ENCODE data around the gene SYMPK.
A peak's percentile ranks its signal among the peaks of the same experiment; 100 is the strongest.
"Not testable (repeated sequence)": the region's sequence is repeated elsewhere in the genome, so short reads cannot be mapped to it uniquely, and the experiment has no call there.

Gene SYMPK

DNA sequence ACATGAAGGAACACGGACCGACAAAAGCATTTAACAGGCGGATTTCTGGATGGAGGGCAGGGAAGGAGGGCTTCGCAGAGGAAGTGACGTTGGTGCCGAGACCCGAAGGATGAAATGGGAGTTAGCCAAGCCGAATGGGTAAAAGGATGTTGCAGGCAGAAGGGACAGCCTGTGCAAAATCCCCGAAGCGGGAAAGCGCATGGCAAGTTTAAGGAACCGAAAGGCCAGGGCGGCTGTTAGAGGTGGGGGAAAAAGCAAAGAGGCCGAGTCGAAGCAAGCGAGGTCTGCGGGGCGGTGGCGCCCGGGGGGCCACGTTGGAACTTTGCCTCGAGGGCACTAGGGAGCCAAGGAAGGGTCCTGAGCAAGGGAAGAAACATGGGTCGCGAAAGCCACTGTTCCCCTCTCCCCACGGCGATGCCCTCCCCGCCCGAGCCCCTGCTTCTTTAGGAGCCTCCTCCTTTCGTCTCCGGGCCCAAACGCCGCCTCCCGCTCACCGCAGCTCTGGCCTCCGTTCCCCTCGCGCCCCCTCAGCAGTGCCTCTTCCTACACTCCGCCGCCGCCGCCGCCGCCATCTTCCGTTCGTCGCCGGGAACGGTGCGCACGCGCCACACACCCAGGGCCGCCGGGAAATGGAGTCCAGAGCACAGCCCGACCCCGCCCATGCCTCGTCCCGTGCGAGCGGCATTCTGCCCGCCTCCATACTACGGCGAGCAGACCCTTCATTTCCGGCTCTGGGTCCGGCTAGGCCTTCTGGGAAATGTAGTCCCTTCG, at the start of gene SYMPK:
Gene SYMPK (minus strand): TSS at position 584 of the 771 bp plus-strand sequence. CDS start 8,652 bp downstream, outside the sequence.
- DNase-seq: peak; percentile 84

DNA sequence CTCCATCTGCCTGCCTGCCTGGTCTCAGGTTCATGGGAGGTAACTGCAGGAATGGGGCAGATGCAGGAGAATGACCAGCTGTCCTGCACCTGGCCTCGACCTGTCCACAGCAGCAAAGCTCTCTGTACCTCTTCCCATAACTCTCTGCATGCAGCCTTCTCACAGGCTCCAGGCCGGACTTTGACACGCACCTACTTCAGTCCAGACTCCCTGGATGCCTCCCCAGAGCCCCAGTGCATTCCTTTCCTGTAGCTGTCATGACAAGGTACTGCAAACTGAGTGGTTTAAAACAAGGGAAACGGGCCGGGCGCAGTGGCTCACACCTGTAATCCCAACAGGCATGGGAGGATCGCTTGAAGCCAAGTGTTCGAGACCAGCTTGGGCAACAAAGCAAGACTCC, 48.3 kb upstream of the SYMPK start:
- no peak for DNase-seq

DNA sequence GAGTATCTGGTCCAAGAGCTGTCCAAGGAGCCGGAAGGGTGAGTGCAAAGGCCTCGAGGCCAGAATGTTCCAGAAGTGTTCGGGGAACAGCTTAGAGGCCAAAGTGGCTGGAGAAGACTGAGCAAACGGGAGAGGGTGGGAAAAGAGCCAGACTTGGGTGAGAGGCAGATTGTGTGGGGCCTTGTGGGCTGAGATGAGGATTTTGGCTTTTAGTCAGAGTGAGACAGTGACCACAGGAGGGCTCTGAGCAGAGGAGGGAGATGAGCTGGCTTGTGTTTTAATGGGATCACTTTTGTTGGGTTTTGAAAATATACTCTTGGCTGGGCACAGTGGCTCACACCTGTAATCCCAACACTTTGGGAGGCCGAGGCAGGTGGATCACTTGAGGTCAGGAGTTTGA, 46.0 kb upstream of the SYMPK start:
- no peak for DNase-seq

DNA sequence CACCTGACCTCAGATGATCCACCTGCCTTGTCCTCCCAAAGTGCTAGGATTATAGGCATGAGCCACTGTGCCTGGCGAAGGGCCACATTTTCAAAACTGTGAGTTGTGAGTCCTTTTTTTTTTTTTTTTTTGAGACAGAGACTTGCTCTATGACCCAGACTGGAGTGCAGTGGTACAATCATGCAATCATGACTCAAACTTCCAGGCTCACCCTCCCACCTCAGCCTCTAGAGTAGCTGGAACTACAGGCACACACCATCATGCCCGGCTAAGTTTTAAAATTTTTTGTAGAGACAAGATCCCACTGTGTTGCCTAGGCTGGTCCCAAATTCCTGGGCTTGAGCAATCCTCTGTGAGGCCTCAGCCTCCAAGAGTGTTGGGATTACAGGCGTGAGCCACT, 43.3 kb upstream of the SYMPK start:
- DNase-seq: no peak

DNA sequence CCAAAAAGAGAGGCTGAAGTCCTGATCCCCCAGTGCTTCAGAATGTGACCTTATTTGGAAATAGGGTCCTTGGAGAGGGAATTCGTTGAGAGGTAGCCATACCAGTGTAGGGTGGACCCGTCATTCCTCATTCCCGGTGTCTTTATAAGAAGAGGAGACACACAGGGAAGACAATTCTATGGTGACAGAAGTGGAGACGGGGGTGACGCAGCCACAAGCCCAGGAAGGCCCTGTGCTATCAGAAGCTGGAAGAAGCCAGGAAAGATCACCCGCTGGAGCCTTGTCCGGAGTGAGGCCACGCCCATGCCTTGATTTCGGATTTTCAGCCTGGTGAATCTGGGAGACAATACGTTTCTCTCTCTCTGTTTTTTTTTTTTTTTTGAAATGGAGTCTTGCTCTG, 42.1 kb upstream of the SYMPK start:
- no peak for DNase-seq

DNA sequence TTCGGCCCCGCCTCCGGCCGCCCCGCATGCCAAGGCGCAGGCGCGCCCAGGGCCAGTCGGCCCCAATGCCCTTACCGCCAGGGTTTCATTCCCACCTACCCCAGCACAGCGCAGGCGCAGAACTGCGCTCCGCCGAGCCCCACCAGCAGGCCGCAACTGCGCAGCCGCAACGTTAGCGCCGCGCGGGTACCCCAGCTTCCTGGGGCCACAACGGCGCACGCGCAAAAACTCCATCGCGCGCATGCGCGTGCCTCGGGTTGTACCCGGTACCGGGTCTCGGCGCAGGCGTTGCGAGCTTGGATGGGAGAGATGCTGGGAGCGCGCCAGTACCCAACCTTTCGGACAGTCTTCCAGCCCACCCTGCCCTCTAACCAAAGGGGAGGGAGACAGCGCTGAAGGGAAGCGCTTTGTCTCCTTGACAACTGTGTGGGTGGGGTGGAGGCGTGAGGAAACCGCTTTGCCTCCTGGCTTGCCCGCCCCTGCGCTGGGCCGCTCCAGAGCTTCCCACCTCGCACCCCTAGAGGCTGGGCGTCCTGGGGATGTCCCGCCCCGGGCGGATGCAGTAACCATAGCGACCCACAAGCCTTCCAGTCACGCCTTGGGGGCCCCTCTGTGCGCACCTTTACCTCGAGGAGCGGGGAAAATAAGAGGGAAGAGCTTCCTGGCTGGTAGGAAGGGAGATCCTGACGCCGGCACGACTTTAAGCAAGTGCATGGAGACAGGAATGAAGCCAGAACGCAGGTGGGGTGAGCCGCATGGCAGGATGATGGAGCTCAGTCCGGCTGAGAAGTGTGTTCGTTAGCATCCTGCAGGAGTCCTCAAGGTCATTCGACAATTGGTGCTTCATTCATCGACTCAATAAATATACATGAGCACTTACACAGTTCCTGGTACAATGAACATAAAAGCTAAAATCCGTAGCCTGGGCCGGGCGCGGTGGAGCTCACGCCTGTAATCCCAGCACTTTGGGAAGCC, 40.0 kb upstream of the SYMPK start:
- DNase-seq: peak; percentile 43

DNA sequence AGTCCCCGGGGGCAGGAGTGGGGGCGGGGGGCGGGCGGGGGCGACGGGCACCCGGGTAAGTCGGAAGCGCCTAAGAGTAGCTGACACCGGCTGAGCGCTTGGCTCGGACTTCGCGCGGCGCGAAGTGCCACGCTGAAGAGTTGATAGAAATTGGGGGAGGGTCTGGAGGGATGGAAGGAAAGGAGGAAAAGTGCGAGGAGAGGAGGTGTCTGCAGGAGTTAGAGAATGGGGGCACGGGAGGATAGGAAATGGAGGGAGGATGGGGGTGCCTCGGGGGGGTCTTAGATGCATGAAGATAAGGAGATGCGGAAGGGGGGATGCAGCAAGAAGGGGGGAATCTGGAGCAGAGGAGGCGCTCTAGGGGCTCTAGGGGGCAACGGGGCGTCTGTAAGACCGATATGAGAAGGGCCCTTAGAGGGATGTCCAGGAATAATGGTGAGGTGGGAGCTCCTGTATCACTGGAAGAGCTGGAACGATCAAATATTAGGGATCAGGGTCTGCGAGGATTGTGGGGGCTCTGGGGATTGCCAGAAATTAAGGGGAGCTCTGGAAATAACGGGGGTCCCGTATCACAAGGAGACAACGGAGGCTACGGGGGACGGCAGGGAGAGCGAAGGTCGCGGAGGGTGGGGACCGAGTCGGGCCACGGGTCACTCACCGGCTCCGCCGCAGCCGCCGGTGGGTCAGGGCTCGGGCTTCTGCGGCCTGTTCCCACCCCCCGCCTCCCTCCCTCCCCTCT, 39.1 kb upstream of the SYMPK start, which contains the start of gene MYPOP:
Gene MYPOP (minus strand): TSS at position 702 of the 739 bp plus-strand sequence. CDS start 840 bp downstream, outside the sequence.
- no peak for DNase-seq

DNA sequence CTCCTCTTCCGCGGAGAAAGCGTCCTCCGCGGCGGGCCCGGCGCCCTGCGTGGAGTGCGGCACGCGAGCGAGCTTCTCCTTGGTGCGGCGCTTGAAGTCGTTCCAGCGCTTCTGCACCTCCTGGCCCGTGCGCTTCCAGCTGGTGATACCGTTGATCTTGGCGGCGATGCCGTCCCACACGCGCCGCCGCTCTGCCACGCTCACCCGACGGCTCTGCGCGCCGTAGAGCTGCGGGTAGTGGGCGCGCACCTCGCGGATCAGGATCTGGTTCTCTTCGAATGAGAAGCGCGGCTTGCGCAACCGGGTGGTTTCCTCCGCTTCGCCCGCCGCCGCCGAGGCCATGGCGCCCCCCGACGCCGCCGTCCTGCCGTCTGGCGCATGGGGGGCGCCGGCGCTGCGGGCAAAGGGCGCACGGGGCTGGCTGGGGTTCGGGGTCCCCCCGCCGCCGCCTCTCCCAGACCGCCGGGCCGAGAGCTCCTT, 38.5 kb upstream of the SYMPK start:
- DNase-seq: no peak

DNA sequence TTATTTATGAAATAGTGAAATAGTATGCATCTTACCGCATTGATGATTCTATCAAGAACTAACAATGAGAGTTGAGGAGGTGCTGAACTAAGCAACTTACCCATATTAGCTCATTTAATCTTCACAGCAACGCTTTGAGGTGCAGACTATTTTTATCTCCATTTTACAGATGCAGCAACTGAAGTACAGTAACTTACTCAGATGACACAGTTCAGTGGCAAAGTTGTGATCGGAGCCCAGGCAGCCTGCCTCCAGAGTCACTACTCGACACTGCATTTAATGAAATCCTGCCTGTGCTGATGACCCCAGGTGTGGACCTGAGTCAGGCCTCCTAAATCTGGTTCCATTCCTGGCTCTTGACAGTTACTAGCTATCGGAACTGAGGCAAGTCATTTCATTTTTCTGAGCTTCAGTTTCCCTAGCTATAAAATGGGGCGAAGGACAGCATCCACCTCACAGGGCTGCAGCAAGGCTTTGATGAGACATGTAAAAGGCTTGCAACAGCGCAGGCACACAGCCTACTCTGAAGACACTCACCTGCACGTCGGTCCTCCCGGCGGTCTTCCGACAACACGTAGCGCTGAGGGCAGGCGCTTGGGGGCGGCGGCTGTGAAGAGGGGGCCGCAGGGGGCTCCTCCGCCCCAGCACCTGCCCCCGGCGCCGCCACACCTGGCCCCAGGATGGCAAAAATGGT, 37.9 kb upstream of the SYMPK start:
- DNase-seq: no peak

DNA sequence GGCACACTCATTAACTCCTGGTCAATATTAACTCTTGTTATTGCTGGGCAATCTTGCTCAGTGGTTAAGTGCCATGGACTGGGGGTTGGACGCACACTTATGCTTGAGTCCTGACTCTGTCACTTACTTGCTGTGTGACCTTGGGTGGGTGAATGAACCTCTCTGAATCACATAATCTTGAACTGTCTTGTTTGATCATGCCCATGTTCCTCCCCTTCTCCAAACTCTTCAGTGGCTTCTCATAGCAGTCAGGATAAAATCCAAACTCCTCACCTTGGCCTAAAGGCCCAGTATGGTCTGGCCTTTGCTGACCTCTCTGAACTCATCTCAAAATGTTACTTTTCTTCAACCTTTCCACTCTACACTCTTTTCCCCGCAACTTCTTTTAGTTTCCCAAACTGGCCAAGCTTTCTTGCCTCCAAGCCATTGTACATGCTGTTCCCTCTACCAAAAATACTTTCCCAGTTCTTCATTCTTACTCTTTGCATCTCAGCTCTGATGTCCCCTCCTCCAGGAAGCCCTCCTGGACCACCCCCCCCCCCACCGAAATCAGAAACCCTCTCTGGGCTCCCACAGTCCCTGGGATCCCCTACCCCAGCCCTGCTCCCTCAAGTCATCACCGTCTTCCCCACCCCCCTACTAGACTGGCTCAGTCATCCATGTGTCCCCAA, 37.1 kb upstream of the SYMPK start:
- no peak for DNase-seq

DNA sequence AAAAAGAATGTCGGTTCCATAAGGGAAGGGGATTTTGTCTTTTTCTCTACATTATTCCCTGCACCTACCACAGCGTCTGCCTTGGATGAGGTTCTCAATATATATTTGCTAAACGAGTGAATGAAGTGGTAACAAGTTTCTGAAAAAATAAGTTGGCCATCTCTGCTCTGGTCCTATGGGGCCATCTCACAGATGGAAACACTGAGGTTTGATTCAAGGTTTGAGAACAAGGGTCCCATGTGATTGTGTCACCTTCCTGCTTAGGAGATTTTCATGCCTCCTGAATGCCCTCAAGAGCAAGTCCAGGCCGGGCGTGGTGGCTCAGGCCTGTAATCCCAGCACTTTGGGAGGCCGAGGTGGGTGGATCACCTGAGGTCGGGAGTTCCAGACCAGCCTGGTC, 36.3 kb upstream of the SYMPK start:
- DNase-seq: no peak

DNA sequence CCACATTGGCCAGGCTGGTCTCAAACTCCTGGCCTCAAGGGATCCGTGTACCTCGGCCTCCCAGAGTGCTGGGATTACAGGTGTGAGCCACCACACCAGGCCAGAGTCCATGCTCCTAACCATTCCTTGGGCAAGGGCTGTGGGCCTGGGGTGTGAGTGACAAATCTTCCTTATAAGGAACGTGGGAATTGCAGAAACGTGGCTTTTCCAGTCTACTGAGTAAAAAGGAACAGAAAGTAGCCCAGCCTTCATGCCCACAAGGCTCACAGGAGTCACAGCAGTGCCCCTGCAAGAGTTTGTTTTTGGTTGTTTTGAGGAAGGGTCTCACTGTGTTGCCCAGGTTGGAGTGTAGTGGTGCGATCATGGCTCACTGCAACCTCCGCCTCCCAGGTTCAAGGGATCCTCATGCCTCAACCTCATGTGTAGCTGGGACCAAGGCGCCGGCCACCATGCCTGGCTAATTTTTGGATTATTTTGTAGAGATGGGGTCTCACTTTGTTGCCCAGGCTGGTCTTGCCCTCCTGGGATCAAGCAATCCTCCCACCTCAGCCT, 34.4 kb upstream of the SYMPK start:
- DNase-seq: no peak

DNA sequence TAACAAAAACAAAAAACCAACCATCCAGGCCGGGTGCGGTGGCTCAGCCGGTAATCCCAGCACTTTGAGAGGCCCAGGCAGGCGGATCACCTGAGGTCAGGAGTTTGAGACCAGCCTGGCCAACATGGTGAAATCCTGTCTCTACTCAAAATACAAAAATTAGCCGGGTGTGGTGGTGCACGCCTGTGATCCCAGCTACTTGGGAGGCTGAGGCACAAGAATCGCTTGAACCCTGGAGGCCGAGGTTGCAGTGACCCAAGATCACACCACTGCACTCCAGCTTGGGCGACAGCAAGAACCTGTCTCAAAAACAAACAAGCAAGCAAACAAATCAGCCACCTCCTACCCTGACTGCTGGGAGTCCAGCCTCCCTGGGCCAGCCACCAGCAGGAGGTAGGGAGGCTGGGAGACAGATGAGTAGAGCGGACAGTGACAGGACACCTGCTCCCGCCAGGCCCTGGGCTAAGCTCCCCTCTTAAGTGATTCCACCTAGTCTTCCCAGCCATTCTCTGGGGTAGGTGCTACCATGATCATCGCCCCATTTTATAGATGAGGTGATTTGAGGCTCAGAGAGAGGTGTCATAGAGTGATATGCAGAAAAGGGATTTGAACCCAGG, 33.1 kb upstream of the SYMPK start:
- DNase-seq: not testable (repeated sequence)

DNA sequence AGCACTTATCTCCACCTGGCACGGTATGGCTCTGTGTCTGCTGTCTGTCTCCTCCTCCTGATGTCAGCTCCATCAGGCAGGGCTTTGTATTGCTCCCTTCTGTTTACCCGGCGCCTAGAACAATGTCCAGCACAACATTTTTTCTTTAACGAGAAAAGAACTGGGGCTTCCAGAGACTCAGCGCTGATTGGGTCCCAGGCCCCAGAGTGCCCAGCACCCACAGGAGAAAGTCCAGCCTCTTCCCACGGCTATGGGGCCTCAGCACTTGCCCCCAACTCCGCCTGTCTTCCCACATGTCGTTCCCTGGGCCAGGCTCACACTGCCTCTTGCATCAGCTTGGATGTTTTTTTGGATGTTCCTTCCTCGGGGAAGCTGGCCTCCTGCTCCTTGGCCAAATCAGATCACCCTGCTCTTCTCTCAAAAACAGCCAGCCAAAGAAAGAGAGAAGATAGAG, 32.6 kb upstream of the SYMPK start:
- no peak for DNase-seq

DNA sequence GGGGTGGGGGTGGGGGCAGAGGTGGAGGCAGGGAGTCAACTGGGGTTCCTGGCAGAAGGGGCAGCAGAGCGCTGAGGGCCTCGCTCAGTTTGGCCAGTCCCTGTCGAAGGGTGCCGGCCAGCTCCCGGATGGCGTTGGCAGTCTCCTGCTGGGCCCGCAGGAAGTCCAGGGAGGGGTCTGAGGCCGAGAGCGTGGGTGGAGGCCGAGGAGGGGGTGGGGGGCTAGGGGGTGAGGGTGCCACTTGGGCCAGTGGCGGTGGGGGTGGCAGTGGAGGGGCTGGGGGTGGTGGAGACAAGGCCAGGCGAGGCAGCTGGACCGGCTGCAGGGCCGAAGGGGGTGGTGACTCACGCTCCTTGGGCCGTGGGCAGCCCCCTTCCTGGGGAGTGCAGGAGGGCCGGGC, 27.9 kb upstream of the SYMPK start:
- no peak for DNase-seq

DNA sequence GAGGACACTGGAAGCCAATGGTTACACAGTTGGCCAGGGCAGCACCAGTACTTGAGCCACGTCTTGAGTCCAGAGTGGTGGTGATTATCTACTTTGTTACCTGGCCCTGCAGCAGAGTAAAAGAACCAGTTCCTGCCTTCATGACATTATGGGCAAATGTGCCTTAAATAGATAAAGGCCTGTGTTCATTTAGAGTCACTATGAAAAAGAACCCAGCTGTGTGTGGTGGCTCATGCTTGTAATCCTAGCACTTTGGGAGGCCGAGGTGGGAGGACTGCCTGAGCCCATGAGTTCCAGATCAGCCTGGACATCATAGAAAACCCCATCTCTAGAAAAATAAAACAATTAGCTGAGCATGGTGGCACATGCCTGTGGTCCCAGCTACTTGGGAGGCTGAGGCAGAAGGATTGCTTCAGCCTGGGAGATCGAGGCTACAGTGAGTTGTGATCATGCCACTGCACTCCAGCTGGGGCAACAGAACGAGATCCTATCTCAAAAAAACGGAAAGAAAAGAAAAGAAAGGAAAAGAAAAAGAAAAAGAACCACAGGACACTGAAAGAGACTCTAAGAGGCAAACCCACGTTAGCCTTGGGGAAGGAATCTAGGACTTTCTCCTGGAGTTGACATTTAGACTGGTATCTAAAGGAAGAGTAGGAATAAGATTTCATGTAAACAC, 26.4 kb upstream of the SYMPK start:
- DNase-seq: no peak

DNA sequence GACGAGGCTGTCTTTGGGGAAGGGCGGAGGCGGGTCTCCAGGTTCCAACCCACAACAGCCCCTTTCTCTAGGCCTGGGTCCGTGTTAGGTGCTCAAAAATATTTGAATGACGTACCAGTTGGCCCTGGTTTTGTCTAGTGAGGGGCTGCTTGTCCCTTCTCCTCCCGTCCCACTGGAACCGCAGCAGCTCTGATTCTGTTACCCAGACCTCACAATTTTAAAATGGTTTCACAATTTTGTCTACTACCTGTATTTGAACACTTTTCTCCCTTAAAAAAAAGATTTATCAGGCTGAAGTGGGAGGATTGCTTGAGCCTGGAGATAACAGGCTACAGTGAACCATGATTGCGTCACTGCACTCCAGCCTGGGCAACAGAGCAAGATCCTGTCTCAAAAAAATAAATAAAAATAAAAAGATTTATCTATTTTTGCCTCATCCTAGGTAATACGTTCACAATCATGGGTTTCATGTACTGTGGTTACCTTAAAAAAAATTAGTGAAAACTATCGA, 24.3 kb upstream of the SYMPK start:
- no peak for DNase-seq

DNA sequence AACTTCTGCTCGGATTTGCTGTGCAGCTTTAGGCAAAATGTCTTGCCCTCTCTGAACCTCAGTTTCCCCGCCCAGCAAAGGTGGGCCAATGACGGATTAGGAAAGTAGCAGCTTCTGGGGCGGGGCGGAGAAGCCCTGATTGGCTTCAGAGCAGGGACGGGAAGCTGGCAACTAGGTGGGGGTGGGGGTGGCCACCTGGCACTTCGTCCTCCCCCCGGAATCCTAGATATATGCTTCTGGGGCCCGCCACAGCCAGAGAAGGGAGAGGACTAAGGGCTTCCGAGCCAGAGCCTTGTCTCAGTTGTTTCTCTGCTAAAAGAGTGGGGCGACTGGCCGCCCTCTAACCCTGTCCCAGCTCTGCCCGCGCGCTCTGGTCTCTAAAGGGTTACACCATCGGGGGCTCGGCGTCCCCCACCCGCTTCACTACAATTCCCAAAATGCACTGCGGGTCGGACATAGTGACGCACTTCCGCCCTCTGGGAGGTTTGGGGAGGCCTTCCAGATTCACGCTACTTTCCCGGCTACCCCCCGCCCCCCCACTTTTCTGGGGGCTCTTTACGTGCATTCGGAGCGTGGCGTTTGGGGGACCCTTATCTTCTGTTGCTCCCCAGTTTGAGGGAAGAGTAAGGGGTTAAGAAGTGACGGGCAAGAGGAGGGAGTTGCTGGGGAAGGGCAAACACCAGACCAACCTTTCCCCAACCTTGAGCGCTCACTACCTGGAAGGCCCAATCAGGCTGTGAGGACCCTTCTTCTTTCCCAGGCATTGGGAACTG, 23.7 kb upstream of the SYMPK start:
- peak; percentile 54 for DNase-seq

All from NCI-H524 treated with DMSO at 0.1 percent for 48 hours (cell line).